Measurements from ENCODE around the gene AFDN.
A peak's percentile ranks its signal among the peaks of the same experiment; 100 is the strongest.

Gene AFDN

GRCh38 chr6:167796192-167796981 lies 30.3 kb upstream of the AFDN start:
- peak overlapping the region; percentile 18 to 24 for H3K4me3 ChIP-seq (replicated peaks in 1 of 2; ENCODE audit: low read depth in 2 of 2, low read length in 2 of 2)
- TF ChIP-seq CTCF (IDR thresholded peaks at IDR 0.05; ENCODE audit: low read depth, low read length): no peak
- peak in 1 of 2 donors; percentile 8 for DNase-seq (ENCODE audit: low read depth in 2 of 2)

- no peak for TF ChIP-seq CTCF (IDR thresholded peaks at IDR 0.05; ENCODE audit: low read depth, low read length)
- DNase-seq (ENCODE audit: low read depth in 2 of 2): no peak
- H3K4me3 ChIP-seq (replicated peaks in 1 of 2; ENCODE audit: low read depth in 2 of 2, low read length in 2 of 2): peak overlapping the region in 1 of 2 donors; percentile 18
These were observed 29.7 kb upstream of the AFDN start for GRCh38 chr6:167797011-167797471.

GRCh38 chr6:167797476-167798265 lies 29.0 kb upstream of the AFDN start:
- TF ChIP-seq CTCF (IDR thresholded peaks at IDR 0.05; ENCODE audit: low read depth, low read length): no peak
- H3K4me3 ChIP-seq (replicated peaks in 1 of 2; ENCODE audit: low read depth in 2 of 2, low read length in 2 of 2): no peak overlapping the region
- no peak for DNase-seq (ENCODE audit: low read depth in 2 of 2)

GRCh38 chr6:167798453-167798852 lies 28.3 kb upstream of the AFDN start:
- no peak for TF ChIP-seq CTCF (IDR thresholded peaks at IDR 0.05; ENCODE audit: low read depth, low read length)
- no peak overlapping the region for H3K4me3 ChIP-seq (replicated peaks in 1 of 2; ENCODE audit: low read depth in 2 of 2, low read length in 2 of 2)
- DNase-seq (ENCODE audit: low read depth in 2 of 2): no peak

- no peak overlapping the region for H3K4me3 ChIP-seq (replicated peaks in 1 of 2; ENCODE audit: low read depth in 2 of 2, low read length in 2 of 2)
- DNase-seq (ENCODE audit: low read depth in 2 of 2): peak; percentile 6 to 52
- TF ChIP-seq CTCF (IDR thresholded peaks at IDR 0.05; ENCODE audit: low read depth, low read length): no peak
These were observed 27.5 kb upstream of the AFDN start for GRCh38 chr6:167799033-167799821.

GRCh38 chr6:167800549-167800948 lies 26.2 kb upstream of the AFDN start:
- no peak for DNase-seq (ENCODE audit: low read depth in 2 of 2)
- no peak overlapping the region for H3K4me3 ChIP-seq (replicated peaks in 1 of 2; ENCODE audit: low read depth in 2 of 2, low read length in 2 of 2)
- TF ChIP-seq CTCF (IDR thresholded peaks at IDR 0.05; ENCODE audit: low read depth, low read length): no peak
